GM12891 (cell line): Measurements from ENCODE around the gene PMM2.
A peak's percentile ranks its signal among the peaks of the same experiment; 100 is the strongest.

Experiments used
- POLR2A ChIP-seq: IDR thresholded peaks from 2 replicates; pipeline ENCODE4 v1.6.1; 2011; ENCODE audit warnings: low read depth, low read length, control low read depth
- POLR2AphosphoS5 ChIP-seq: IDR thresholded peaks from 2 replicates; pipeline ENCODE4 v1.6.1; 2011; ENCODE audit warnings: low read depth, low read length, control low read depth
- TAF1 ChIP-seq: IDR thresholded peaks from 2 replicates; pipeline ENCODE4 v1.6.1; 2011; ENCODE audit warnings: low read depth, low read length, control low read depth

- TF ChIP-seq POLR2A (no peak; the same call in none of the 2 replicates), TAF1 (no peak), POLR2AphosphoS5 (peak; percentile 67; the same call in 1 of the 2 replicates)
These were observed 52.7 kb downstream of the PMM2 start for GRCh38 chr16:8850279-8850885.
